ENCODE measurements around the gene PTCD1. TPM values are rescaled to one million over a fixed set of nuclear protein-coding genes. Genes with fewer than 3 reads are reported as not detected.
"Not testable (repeated sequence)": the region's sequence is repeated elsewhere in the genome, so short reads cannot be mapped to it uniquely, and the experiment has no call there.

Gene PTCD1
- total RNA-seq, 2 experiments from 2014 or later, result 5.9 to 9.1 TPM

- Mint-ChIP-seq H3K9me3 (no peaks in the 10 kb centered on the region), H3K27ac (peak overlapping the region; percentile 85), H3K36me3 (peaks cover 25% of the 10 kb centered on the region), H3K27me3 (no peaks in the 10 kb centered on the region), H3K4me3 (peak overlapping the region; percentile 71), H3K4me1 (peaks cover 19% of the 10 kb centered on the region)
- peak; percentile 84 for DNase-seq
Measured at GRCh38 chr7:99392659-99393354, 45.8 kb downstream of the PTCD1 start.

GRCh38 chr7:99392046-99392445 lies 46.6 kb downstream of the PTCD1 start:
- H3K36me3 Mint-ChIP-seq, result peaks cover 25% of the 10 kb centered on the region
- H3K27me3 Mint-ChIP-seq, result no peaks in the 10 kb centered on the region
- peaks cover 18% of the 10 kb centered on the region for H3K4me1 Mint-ChIP-seq
- H3K4me3 Mint-ChIP-seq, result no peak overlapping the region
- no peak for DNase-seq
- H3K9me3 Mint-ChIP-seq, result no peaks in the 10 kb centered on the region
- H3K27ac Mint-ChIP-seq, result peak overlapping the region; percentile 18

- peaks cover 17% of the 10 kb centered on the region for H3K4me1 Mint-ChIP-seq
- no peak for DNase-seq
- H3K9me3 Mint-ChIP-seq, result no peaks in the 10 kb centered on the region
- H3K4me3 Mint-ChIP-seq, result no peak overlapping the region
- no peaks in the 10 kb centered on the region for H3K27me3 Mint-ChIP-seq
- H3K27ac Mint-ChIP-seq, result peak overlapping the region; percentile 48
- peaks cover 25% of the 10 kb centered on the region for H3K36me3 Mint-ChIP-seq
Measured at GRCh38 chr7:99390941-99391602, 47.5 kb downstream of the PTCD1 start.

DNA sequence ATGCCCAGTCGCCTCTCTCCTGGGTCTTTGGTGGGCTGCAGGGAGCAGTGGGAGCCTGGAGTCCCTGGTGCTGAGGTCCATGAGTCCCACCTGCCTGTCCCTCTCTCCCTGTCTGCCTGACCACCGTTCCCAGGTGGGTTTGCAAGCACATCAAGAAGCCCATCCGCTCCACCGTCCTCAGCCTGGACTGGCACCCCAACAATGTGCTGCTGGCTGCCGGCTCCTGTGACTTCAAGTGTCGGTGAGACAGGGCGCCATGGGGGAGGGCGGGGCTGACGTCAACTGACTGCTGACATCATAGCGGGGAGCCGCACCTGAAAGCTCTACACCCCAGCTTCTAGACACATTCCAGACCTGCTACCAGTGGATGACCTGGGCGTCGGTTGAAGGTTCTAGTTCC lies 48.8 kb downstream of the PTCD1 start:
- no peak for DNase-seq
- H3K4me1 Mint-ChIP-seq, result peaks cover 18% of the 10 kb centered on the region
- H3K9me3 Mint-ChIP-seq, result no peaks in the 10 kb centered on the region
- H3K36me3 Mint-ChIP-seq, result peaks cover 30% of the 10 kb centered on the region
- H3K4me3 Mint-ChIP-seq, result no peak overlapping the region
- no peak overlapping the region for H3K27ac Mint-ChIP-seq
- H3K27me3 Mint-ChIP-seq, result no peaks in the 10 kb centered on the region

GRCh38 chr7:99387912-99388311 lies 50.7 kb downstream of the PTCD1 start:
- peaks cover 32% of the 10 kb centered on the region for H3K36me3 Mint-ChIP-seq

DNA sequence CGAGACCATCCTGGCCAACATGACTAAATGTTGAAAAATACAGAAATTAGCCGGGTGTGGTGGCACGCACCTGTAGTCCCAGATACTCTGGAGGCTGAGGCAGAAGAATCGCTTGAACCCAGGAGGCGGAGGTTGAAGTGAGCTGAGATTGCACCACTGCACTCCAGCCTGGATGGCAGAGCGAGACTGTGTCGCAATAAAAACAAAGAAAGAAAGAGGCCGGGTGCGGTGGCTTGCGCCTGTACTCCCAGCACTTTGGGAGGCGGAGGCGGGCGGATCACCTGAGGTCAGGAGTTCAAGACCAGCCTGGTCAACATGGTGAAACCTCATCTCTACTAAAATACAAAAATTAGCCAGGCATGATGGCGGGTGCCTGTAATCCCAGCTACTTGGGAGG lies 51.4 kb downstream of the PTCD1 start:
- peaks cover 14% of the 10 kb centered on the region for H3K4me1 Mint-ChIP-seq
- DNase-seq, H3K27me3 Mint-ChIP-seq, H3K4me3 Mint-ChIP-seq, H3K9me3 Mint-ChIP-seq: not testable (repeated sequence)
- H3K27ac Mint-ChIP-seq, result peak overlapping the region; percentile 42
- H3K36me3 Mint-ChIP-seq, result peaks cover 32% of the 10 kb centered on the region

More at GRCh38 chr7:99387912-99388311, 50.7 kb downstream of the PTCD1 start:
- no peaks in the 10 kb centered on the region for H3K27me3 Mint-ChIP-seq
- no peak for DNase-seq
- peaks cover 15% of the 10 kb centered on the region for H3K4me1 Mint-ChIP-seq
- H3K9me3 Mint-ChIP-seq, result no peaks in the 10 kb centered on the region
- H3K4me3 Mint-ChIP-seq, result no peak overlapping the region
- H3K27ac Mint-ChIP-seq, result no peak overlapping the region

DNA sequence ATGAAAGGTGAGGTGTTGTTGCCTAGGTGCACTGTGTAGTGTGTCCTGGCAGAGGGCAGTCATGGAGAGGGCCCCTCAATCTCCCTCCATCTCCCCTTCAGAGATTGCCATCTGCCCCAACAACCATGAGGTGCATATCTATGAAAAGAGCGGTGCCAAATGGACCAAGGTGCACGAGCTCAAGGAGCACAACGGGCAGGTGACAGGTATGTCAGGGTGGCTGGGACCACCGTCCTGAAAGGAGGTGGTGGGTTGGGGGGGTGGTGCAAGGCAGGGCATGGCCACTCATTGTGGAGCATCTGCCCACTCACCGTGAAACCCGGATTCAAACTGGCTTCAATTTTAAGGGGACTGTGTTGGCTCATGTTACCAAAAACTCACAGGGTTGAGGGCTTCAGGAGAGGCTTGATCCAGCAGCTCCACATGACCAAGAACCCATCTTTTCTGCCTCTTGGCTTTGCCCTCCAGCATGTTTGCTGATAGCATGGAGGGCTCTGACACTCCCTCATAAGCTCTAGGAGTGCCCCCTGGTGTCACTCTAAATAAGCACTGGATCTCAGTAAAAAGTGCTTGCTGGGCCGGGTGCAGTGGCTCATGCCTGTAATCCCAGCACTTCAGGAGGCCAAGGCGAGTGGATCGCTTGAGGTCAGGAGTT lies 51.9 kb downstream of the PTCD1 start:
- peak overlapping the region; percentile 42 for H3K27ac Mint-ChIP-seq
- peaks cover 28% of the 10 kb centered on the region for H3K36me3 Mint-ChIP-seq
- no peaks in the 10 kb centered on the region for H3K27me3 Mint-ChIP-seq
- DNase-seq, result peak; percentile 33
- peaks cover 14% of the 10 kb centered on the region for H3K4me1 Mint-ChIP-seq
- no peaks in the 10 kb centered on the region for H3K9me3 Mint-ChIP-seq
- no peak overlapping the region for H3K4me3 Mint-ChIP-seq

- Mint-ChIP-seq H3K4me1 (peaks cover 23% of the 10 kb centered on the region), H3K27ac (peak overlapping the region; percentile 65), H3K36me3 (peaks cover 31% of the 10 kb centered on the region), H3K4me3 (no peak overlapping the region), H3K27me3 (no peaks in the 10 kb centered on the region), H3K9me3 (no peaks in the 10 kb centered on the region)
- no peak for DNase-seq
Measured at GRCh38 chr7:99385564-99385963, 53.0 kb downstream of the PTCD1 start.

- Mint-ChIP-seq H3K27ac (peak overlapping the region; percentile 68), H3K9me3 (no peaks in the 10 kb centered on the region), H3K36me3 (peaks cover 33% of the 10 kb centered on the region), H3K27me3 (no peaks in the 10 kb centered on the region), H3K4me3 (no peak overlapping the region), H3K4me1 (peaks cover 33% of the 10 kb centered on the region)
- DNase-seq, result no peak
Measured at GRCh38 chr7:99384523-99384922, 54.1 kb downstream of the PTCD1 start.

- peak overlapping the region; percentile 68 for H3K27ac Mint-ChIP-seq
- H3K36me3 Mint-ChIP-seq, result peaks cover 40% of the 10 kb centered on the region
- H3K27me3 Mint-ChIP-seq, result no peaks in the 10 kb centered on the region
- no peak for DNase-seq
- H3K4me1 Mint-ChIP-seq, result peaks cover 39% of the 10 kb centered on the region
- no peaks in the 10 kb centered on the region for H3K9me3 Mint-ChIP-seq
- H3K4me3 Mint-ChIP-seq, result peak overlapping the region; percentile 29
Measured at GRCh38 chr7:99383791-99384370, 54.7 kb downstream of the PTCD1 start.

DNA sequence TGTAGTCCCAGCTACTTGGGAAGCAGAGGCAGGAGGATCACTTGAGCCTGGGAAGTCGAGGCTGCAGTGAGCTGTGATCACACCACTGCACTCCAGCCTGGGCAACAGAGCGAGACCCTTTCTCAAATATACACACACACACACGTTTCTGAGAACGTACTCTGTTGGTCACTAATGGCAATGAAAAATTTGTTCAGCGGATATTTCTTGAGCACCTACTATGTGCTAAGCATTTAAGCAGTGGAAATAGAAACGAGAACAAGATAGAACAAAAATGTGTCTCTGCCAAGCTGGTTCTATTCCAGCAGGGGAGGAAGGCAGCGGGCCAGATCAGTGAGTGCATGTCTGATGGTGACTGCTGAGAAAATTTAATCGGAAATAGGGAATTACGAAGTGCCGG lies 55.4 kb downstream of the PTCD1 start:
- Mint-ChIP-seq H3K4me1 (peaks cover 42% of the 10 kb centered on the region), H3K9me3 (no peaks in the 10 kb centered on the region), H3K27ac (peak overlapping the region; percentile 68), H3K36me3 (peaks cover 45% of the 10 kb centered on the region), H3K27me3 (no peaks in the 10 kb centered on the region), H3K4me3 (no peak overlapping the region)
- DNase-seq, result no peak

- Mint-ChIP-seq H3K4me1 (peaks cover 54% of the 10 kb centered on the region), H3K4me3 (peak overlapping the region; percentile 77), H3K27ac (peak overlapping the region; percentile 92), H3K27me3 (no peaks in the 10 kb centered on the region), H3K36me3 (peaks cover 53% of the 10 kb centered on the region), H3K9me3 (no peaks in the 10 kb centered on the region)
- no peak for DNase-seq
Measured at GRCh38 chr7:99381664-99382075, 56.9 kb downstream of the PTCD1 start.

- peaks cover 57% of the 10 kb centered on the region for H3K4me1 Mint-ChIP-seq
- H3K27ac Mint-ChIP-seq, result peak overlapping the region; percentile 92
- peak; percentile 90 for DNase-seq
- peak overlapping the region; percentile 77 for H3K4me3 Mint-ChIP-seq
- H3K36me3 Mint-ChIP-seq, result peaks cover 55% of the 10 kb centered on the region
- no peaks in the 10 kb centered on the region for H3K9me3 Mint-ChIP-seq
- no peaks in the 10 kb centered on the region for H3K27me3 Mint-ChIP-seq
Measured at GRCh38 chr7:99380823-99381663, 57.6 kb downstream of the PTCD1 start.

DNA sequence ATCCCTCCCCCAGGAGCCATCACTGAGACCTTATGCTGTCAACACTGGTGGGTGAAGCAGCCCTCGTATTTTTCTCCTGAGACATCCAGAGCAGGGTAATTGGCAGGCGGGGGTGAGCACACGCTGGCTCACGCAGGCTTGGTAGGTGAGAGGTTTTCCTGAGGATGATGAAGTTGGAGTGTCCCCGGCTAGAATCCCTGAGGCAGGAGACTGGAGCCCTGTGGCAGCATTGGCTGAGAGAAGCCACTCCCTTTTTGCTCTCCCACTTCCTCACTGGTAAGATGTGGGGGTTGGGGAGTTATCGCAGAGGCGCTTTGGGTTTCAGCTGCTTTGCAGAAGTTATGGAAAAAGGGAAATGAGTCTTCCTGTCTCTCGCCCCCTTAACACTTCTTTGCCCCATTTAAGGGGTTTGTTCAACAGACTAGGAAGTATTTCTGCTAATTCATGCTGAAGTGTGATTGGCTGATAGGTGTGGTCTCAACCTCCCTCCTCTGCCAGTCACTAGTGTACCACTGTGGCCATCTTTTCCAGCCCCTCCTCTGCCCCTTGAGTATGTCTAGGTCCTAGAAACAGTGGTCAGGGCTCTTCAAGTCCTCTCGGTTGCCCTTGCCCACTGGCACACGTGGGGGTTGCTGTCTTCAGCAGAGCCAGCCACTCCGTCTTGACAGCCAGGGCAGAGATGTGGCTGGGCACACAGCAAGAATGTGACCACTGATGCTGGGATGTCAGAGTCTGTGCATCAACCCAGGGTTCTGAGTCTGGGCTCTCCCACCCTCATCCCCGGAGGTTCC lies 58.4 kb downstream of the PTCD1 start:
- Mint-ChIP-seq H3K27me3 (no peaks in the 10 kb centered on the region), H3K27ac (peak overlapping the region; percentile 92), H3K4me3 (peak overlapping the region; percentile 77), H3K36me3 (peaks cover 51% of the 10 kb centered on the region), H3K9me3 (no peaks in the 10 kb centered on the region), H3K4me1 (peaks cover 56% of the 10 kb centered on the region)
- DNase-seq, result peak; percentile 61

Data from activated naive CD8-positive, alpha-beta T cell treated with anti-CD3 and anti-CD28 coated beads for 36 hours (primary cell).